Stimulated activated naive CD8-positive, alpha-beta T cell treated with anti-CD3 and anti-CD28 coated beads, Interleukin-15, Interleukin-2, amounts not matched to agents 100 U/mL and 50 U/mL, for 24 hours (primary cell): ENCODE data around the gene C10orf90.
"Not testable (repeated sequence)": the region's sequence is repeated elsewhere in the genome, so short reads cannot be mapped to it uniquely, and the experiment has no call there.

Experiments
- ATAC-seq: fragments of 150-1000 bp; cut with Tn5 transposase; one replicate; pipeline ENCODE4 v1.10.0; 2021
- DNase-seq: peaks from one replicate; pipeline ENCODE4 v3.0.0; 2021

C10orf90 gene

DNA sequence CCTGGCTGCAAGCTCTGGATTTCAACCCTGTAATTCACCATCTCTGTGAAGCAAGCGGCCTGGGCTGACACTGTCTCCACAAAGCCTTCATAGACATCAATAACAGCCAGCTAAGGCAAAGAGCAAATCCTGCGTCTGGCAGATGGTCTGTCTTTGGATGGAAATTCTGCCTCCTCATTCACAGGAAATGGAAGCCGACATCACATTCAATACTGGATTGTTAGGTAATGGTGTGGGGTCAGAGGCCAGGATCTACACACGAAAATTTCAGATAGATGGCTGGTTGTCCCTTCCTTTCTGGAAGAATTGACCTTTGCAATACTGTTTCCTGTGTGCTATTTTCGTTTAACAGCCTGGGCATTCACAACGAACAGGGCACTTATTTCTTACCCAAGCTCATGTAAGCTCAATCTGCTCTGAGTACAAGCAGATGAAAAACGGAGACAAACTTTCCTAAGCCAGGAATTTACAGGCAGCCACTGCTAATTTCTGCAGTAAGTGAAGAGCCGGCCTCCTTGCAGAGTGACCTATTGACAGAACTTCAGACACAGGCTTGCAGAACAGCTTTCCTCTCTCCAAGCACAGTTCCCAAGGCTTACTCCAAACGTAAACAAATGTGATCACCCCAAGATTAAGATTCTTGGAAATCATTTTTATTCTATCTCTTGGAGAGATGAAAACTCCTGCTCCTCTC lies 279.2 kb downstream of the C10orf90 start:
- DNase-seq: no peak

DNA sequence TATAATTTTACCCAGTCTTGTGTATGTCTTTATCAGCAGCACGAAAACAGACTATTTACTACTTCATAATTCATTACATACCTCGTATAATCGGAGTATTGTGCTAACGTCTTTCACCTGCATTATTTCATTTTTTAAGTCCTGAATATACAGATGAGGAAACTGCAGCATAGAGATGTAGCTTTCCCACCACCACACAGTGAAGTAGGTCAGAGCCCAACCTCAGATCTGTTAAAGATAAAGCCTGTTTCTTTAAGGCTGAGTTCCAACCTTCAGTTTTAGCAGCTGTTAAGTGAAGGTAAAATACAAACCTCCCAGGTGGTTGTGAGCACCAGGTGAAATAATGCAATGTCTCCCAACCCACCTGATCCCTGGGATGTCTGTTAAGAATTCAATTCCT lies 280.2 kb downstream of the C10orf90 start:
- ATAC-seq: no peak
- no peak for DNase-seq

More for the DNA sequence above, 279.2 kb downstream of the C10orf90 start:
- ATAC-seq: no peak

DNA sequence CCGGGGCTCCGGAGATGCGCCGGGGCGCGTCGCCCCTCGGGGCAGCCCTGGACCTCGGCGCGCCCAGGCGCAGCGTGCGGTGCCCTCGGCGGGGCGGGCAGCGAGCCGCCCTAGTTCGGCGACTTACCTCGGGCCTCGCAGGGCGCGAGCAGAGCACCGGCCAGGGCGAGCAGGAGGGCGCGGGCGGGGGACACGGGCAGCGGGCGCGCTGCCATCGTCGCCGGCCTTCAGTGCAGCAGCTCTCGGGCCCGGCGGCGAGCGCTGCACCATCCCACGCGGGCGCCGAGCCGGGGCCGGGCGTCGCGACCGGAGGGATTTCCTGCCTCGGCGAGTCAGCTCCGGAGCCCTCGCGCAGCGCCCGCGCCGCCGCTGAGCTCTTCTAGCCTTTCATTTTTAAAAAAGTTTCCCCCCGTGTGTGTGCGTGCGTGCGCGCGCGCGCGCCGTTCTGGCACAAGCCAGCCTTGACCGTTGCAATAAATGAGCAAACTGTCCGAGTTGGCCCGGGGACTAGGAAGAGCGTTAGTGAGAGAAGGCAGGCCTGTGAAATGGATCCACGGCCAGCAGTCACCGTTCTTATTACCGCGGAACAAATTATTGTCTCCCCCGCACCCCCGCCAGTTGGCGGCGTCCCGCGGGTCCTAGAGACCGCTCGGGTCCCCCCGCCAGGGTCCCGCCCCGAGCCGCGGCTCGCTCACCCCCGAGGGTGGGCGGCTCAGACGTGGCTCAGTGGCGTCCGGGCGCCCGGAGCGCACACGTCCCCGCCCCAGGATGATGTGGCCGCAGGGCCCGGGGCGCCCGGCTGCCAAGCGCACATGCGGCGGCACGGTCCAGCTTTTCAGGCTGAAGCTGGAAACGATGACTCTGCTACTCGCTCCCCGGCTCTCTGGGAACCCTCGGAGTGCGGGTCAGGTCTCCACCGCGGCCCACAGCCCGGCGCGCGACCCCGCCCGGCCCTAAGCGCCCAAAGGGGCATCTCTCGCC lies 282.3 kb downstream of the C10orf90 start, which contains the start of gene ADAM12:
Gene ADAM12 (minus strand): TSS at position 547 of the 981 bp plus-strand sequence. CDS start 332 bp downstream, at position 215.
- no peak for ATAC-seq
- DNase-seq: no peak

DNA sequence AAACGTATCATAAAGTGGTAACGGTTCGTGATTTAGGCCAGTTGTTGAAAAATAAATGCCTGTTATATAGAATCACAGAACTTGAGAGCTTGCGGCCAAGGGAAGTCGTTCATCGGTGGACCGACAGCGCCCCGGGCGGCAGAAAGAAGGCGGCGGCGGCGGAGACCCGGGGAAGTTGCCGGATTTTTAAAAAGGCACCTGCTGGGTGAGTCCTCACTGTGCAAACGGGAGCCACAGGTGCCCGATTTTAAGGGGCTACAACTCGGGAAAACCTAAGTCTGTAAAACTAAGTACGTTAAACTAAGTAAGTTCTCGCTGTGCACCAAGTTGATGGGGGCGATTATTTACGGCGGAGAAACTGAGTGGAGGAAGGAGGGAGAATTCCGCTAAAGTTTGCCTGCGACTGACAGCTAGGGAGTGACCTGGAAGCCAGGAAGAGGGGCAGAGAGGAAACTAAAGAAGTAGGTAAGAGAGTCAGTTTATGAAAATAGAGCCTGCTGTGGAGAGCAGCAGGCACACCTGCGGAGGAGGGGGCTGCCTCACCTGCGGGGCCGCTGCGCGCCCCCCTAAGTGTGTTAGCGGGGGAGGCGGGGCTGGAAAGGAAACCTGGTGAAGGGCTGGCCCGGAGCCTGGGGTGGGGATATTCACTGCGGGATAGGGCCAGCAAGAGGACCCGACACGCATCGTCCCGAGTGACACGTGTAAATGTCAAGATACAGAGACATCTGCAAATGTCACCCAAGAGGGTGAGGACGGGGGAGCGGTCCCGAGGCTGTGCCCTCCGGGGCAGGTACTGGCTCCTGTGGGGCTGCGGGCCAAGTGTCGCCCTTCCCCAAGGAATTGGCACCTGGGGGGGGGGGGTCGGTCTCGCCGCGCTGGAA lies 283.2 kb downstream of the C10orf90 start:
- ATAC-seq (no peak), DNase-seq (peak; percentile 42)

DNA sequence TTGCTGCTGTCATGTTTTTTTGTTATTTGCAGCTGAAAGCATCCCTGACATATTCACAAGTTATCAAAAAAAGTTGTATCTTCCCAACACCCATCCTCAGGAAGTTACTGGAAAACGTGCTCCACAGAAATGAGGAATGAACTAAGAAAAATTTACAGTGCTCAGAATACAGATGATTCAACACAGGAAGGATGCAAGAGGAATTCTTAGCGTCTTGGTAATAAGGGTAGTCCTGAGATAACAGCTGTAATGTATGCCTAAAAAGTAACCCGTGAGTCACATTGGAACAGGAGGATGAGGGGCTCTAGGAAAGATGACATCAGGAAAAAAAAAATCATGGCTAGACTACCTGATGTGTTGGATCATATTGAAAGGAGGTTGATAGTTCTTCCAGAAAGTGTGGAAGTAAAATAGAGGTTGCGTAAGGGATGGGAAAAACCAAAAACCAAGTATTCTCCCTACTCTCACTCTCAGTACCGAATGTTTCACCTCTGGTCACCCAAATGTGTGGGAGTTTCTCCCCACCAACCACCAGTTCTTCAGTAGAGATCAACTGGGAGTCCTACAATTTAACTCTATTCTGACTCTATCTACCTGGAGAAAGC lies 286.1 kb downstream of the C10orf90 start:
- no peak for ATAC-seq
- DNase-seq: no peak

DNA sequence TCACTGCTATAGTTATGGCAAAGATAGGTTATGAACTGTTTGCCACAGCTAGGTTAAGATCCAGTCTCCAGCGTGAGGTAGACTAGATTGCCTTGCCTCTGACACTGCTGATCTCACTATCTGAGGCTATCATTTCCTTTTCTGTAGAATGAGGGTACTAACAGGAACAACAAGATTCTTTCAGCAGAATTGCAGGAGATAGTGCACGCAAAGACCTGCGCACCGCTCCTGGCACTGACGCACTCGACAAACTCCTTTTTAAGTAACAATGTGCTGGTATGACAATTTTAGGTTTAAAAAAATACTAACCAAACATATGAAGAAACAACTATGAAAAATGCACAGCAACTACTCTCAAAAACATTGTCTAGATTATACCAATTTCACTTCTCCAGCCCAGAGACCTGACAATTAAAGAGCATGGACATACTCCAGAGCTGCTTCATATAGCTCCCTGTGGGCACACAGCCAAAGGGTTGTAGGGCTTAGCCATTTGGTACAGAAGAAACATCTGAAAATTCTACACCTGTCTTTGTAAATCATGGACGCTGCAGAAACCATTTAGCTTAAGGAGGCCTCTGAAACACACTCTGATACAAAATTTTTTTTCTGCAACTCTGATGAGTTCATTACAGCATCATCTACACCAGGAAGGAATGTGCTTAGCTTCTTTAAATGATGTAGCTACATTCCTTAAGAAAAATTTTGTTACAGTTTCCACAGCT lies 290.0 kb downstream of the C10orf90 start:
- DNase-seq: no peak
- ATAC-seq: no peak

DNA sequence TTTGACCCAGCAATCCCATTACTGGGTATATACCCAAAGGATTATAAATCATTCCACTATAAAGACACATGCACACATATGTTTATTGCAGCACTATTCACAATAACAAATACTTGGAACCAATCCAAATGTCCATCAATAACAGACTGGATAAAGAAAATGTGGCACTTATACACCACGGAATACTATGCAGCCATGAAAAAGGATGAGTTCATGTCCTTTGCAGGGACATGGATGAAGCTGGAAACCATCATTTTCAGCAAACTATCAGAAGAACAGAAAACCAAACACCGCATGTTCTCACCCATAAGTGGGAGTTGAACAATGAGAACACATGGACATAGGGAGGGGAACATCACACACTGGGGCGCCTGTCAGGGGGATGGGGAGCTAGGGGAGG lies 291.3 kb downstream of the C10orf90 start:
- DNase-seq: not testable (repeated sequence)

DNA sequence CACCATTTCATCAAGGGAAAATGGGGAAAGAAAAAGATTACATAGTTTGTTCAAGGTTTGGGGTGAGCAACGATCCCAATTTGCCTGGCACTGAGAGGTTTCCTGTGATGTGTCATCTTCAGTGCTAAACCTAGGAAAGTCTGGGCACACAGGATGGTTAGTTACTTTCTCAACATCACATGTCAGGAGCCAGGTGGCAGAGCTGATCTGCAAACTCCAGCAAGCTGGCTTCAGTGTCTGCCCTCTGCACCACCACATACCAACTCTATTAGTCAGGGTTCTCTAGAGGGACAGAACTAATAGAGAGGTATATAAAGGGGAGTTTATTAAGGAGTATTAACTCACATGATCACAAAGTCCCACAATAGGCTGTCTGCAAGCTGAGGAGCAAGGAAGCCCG lies 293.5 kb downstream of the C10orf90 start:
- DNase-seq: no peak
- ATAC-seq: no peak

More for the DNA sequence above, 291.3 kb downstream of the C10orf90 start:
- ATAC-seq: not testable (repeated sequence)

DNA sequence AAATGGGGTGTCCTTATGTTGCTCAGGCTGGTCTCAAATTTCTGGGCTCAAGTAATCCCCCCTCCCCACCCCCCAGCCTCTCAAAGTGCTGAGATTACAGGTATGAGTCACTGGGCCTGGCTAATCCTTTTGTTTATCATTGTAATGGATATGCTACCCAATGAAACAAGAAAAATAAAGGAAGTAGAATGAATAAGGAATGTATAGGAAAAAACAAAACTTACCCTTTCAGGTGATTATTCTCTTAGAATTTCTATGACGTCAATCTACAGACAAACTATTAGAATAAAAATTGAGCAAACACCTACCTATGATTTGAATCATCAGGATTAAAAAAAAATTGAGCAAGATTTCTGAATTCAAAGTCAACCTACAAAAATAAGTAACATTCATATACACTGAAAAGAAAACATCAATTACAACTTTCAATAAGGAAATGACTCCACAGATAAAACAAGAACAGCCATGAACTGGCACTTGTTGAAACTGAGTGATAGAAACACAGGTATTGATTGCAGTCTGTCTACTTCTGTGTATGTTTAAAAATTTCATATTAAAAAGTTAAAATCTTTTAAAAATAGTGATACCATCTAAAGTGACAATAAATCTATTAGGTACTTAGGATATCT lies 294.5 kb downstream of the C10orf90 start:
- no peak for DNase-seq
- no peak for ATAC-seq

DNA sequence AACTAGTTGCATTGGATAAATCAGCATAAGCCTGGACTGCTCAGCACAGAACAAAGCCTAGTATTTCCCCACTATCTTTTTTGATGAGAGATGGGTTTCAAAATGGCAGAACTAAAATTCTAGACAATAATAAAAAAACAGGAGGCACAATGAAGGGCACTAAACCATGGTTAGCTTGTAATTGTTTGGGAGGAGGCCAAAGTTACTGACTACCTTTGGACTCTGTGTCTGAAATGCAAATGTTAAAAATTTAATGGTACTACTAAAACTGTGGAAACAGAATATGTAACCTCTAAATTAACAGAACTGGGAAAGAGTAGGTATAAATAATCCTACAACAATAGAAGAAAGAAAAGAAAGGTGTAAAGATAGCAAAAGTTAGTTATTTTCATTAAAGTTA lies 295.2 kb downstream of the C10orf90 start:
- ATAC-seq (no peak), DNase-seq (no peak)
